ES-I3 (cell line): Measurements from ENCODE around the gene TDRD7.

Experiments used
- H3K36me3 ChIP-seq: 2 replicates; pipeline ENCODE4 v1.6.1; 2013; ENCODE audit warnings: mild to moderate bottlenecking, low read length, control low read depth, moderate library complexity; ENCODE audit not compliant: insufficient read depth
- H3K4me1 ChIP-seq: 2 replicates; pipeline ENCODE4 v1.6.1; 2013; ENCODE audit warnings: mild to moderate bottlenecking, control low read depth, low read length; ENCODE audit not compliant: insufficient read depth
- H3K9ac ChIP-seq: 2 replicates; pipeline ENCODE4 v1.6.1; 2013; ENCODE audit warnings: low read depth, mild to moderate bottlenecking, low read length, moderate library complexity
- H3K9me3 ChIP-seq: 2 replicates; pipeline ENCODE4 v1.6.1; 2013; ENCODE audit warnings: mild to moderate bottlenecking, low read length, moderate library complexity; ENCODE audit not compliant: control insufficient read depth, insufficient read depth

TDRD7 gene

GRCh38 chr9:97543561-97543960 is 131.7 kb downstream of the TDRD7 start:
- H3K4me1 ChIP-seq: peaks cover 7% of the 10 kb centered on the region
- H3K9ac ChIP-seq: no peak overlapping the region
- H3K36me3 ChIP-seq: no peaks in the 10 kb centered on the region
- no peaks in the 10 kb centered on the region for H3K9me3 ChIP-seq

GRCh38 chr9:97545486-97545885 is 133.6 kb downstream of the TDRD7 start:
- Histone ChIP-seq H3K9ac (no peak overlapping the region), H3K36me3 (no peaks in the 10 kb centered on the region), H3K4me1 (peaks cover 7% of the 10 kb centered on the region), H3K9me3 (no peaks in the 10 kb centered on the region)
